A172 (cell line): ENCODE measurements around the gene MITF. TPM values are rescaled to one million over a fixed set of nuclear protein-coding genes. Genes with fewer than 3 reads are reported as not detected.
"Not testable (repeated sequence)": the region's sequence is repeated elsewhere in the genome, so short reads cannot be mapped to it uniquely, and the experiment has no call there.

Experiments used
- DNase-seq: peaks from one replicate; pipeline ENCODE4 v3.0.0-alpha.2; 2015; ENCODE audit warnings: low spot score
- total RNA-seq: library from RNA; depleted of rRNA; stranded (reverse); fragments of >200 nt; shearing (Covaris generic); gene quantifications from 2 replicates; pipeline ENCODE4 v1.2.3, GENCODE V29; 2014

MITF gene
- total RNA-seq, 1 experiment from 2014 or later: 25.6 TPM

DNA sequence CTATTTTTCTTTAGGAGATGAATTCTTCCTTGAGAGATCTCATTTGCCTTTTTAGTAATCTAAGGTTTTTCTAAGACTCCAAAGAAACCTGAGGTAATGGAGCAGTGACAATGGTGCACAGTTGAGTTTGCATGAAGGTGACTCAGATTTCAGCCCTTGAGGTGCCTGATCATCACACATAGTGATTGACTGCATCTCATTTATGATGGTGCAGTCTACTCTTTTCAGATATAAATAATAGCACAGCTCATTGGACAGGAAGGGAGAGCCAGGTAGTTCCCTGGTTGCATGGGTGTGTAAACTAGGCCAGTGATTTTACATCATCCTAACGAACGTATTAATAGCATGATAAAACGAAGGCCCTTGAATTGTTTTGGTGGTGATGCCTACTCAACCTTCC, 174.2 kb downstream of the MITF start:
- DNase-seq: no peak

- DNase-seq: peak; percentile 58
Observed at GRCh38 chr3:69914395-69914794, 175.1 kb downstream of the MITF start.

DNA sequence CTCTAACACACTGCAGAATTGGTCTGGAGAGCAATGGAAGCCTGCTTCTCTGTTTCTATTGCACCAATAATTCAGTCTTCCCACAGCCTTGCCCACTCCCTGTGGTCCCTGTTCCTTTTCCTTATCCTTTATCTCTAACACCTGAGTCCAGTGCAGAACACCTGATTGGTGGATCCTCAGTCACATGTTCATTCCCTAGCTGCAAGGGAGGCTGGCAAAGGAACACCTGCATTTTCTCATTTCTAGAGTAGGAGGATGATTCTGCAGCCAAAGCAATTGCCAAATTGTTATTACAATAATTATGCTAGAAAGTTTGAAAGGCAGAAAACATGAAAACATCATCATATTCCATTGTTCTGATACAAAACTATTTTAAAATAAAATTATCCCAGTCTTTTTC, 176.5 kb downstream of the MITF start:
- no peak for DNase-seq

- DNase-seq: not testable (repeated sequence)
Observed at GRCh38 chr3:69920009-69920408, 180.7 kb downstream of the MITF start.

DNA sequence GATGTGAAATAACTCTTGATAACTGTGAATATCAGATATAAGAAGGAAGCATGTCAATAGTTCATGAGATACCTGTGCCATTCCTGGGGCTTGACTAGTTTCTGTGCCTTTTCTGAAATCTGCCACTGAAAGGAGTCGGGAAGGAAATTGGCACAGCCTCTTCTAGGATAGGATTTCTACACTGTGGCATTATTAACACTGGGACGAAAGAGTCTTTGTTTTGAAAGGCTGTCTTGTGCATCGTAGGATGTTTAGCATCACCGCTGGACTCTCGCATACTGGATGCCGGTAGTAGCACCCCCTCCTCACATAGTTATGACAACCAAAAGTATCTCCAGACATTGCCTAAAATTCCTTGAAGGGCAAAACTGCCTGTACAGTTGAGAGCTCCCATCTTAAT, 182.4 kb downstream of the MITF start:
- DNase-seq: no peak

GRCh38 chr3:69922521-69923000, 183.3 kb downstream of the MITF start:
- DNase-seq: no peak

GRCh38 chr3:69925506-69925905, 186.2 kb downstream of the MITF start:
- DNase-seq: no peak

DNA sequence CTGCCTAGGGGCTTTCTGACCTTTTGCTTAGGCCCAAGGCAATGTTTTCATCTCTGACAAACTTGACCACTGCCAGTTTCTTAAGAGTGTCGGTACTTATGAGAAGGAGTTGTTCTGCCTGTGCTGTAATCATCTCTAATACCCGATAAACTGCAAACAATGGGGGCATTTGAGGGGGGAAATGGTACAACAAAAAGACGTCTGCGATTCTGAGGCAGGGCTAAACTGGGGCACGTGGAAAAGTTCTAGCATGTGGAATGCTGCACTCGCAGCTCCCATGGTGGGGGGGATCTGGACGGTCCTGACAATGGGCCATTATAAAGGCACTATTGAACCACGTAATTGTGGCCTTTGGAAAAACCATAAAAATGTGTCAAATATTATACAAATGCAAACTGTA, 187.1 kb downstream of the MITF start:
- DNase-seq: no peak

DNA sequence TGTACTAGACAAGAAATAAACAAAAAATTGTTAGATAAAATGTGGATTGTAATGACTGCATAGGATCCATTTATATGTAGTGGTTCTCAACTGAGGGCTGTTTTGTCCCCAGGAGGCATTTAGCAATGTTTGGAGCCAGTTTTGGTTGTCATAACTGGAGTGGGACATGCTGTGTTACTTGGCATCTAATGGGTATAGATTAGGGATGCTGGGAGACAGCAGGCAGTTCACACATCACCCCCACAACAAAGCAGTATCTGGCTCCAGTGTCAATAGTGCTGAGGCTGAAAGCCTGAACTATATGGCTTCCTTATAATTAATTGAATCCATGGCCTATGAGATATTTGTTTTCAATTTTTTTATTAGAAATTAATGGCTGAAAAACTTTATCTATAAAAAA, 188.3 kb downstream of the MITF start:
- no peak for DNase-seq

GRCh38 chr3:69929019-69929418, 189.8 kb downstream of the MITF start:
- no peak for DNase-seq

DNA sequence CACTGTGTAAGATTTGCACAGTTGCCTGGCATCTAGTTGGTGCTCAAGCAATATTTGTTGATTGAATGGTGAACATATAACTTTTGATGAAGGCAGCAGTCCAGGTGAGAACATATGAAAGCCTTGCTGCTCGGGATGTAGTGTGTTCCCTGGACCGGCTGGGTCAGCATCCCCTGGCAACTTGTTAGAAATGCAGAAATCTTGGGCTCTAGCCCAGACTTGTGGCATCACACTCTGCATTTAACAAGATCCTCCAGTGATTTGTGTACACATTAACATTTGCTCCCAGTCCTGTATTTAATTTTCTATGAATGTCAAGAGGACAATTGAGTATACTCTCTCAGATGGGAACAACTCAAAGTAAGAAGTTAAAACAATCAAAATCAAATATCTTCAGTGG, 191.3 kb downstream of the MITF start:
- no peak for DNase-seq

- no peak for DNase-seq
Observed at GRCh38 chr3:69932087-69932486, 192.8 kb downstream of the MITF start.

GRCh38 chr3:69932501-69932900, 193.2 kb downstream of the MITF start:
- no peak for DNase-seq

GRCh38 chr3:69934398-69934797, 195.1 kb downstream of the MITF start:
- DNase-seq: no peak

- no peak for DNase-seq
Observed at GRCh38 chr3:69936266-69936665, 197.0 kb downstream of the MITF start.

- no peak for DNase-seq
Observed at GRCh38 chr3:69938061-69938460, 198.8 kb downstream of the MITF start.

- no peak for DNase-seq
Observed at GRCh38 chr3:69938931-69939330, 199.7 kb downstream of the MITF start.

- DNase-seq: no peak
Observed at GRCh38 chr3:69941037-69941436, 201.8 kb downstream of the MITF start.

GRCh38 chr3:69941439-69942176, 202.3 kb downstream of the MITF start:
- DNase-seq: no peak

GRCh38 chr3:69944931-69945493, 205.7 kb downstream of the MITF start:
- no peak for DNase-seq

DNA sequence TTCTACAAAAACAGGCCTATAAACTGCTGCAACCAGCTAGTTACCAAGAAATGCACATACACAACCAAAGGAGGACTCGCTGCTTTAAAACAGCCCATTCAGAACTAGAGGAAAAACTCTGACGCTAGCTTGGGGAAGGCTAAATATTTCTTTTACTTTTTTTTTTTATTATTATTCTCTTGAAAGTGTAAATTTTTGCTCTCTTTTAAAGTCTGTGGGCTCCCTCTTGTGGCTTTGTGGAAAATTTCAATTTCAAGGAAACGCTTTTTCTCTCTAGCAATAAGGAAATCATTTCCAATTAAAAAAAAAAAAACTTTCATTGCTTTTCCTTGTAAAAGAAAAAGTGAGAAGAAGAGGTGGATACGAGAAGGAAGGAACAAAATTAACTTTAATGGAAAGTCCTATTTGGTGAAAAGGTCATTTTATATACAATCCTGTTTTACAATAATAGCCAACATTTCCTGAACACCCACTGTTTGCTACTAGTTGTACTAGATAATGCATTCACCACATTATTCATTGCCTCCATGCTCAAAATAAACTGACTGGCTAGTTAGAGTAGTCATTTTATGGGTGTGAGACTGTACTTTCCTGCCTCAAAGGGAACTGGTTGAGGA, 209.1 kb downstream of the MITF start:
- DNase-seq: peak; percentile 14

- no peak for DNase-seq
Observed at GRCh38 chr3:69951616-69952015, 212.4 kb downstream of the MITF start.

GRCh38 chr3:69959581-69959980, 220.3 kb downstream of the MITF start:
- no peak for DNase-seq
